Activated CD4-positive, alpha-beta T cell treated with anti-CD3 and anti-CD28 coated beads, Interleukin-2, amount 10 ng/mL, durations not matched to agents 24 days and 14 days (primary cell): ENCODE results near the gene CCL4L2. TPM values are rescaled to one million over a fixed set of nuclear protein-coding genes. Genes with fewer than 3 reads are reported as not detected.
"Not testable (repeated sequence)": the region's sequence is repeated elsewhere in the genome, so short reads cannot be mapped to it uniquely, and the experiment has no call there.

Source experiments
- DNase-seq: peaks from one replicate; pipeline ENCODE4 v3.0.0; 2022
- H3K27ac Mint-ChIP-seq: one replicate; pipeline ENCODE4 v1.8.0; 2022; ENCODE audit warnings: mild to moderate bottlenecking, mixed read lengths
- H3K27me3 Mint-ChIP-seq: one replicate; pipeline ENCODE4 v1.8.0; 2022; ENCODE audit warnings: mixed read lengths
- H3K36me3 Mint-ChIP-seq: one replicate; pipeline ENCODE4 v1.8.0; 2022; ENCODE audit warnings: low read depth, mild to moderate bottlenecking, mixed read lengths
- H3K4me1 Mint-ChIP-seq: one replicate; pipeline ENCODE4 v1.8.0; 2021; ENCODE audit warnings: mixed read lengths
- H3K4me3 Mint-ChIP-seq: one replicate; pipeline ENCODE4 v1.8.0; 2022; ENCODE audit warnings: mild to moderate bottlenecking, moderate library complexity, mixed read lengths
- H3K9me3 Mint-ChIP-seq: one replicate; pipeline ENCODE4 v1.8.0; 2021; ENCODE audit warnings: mixed read lengths
- intact Hi-C: fragments of 100-400 bp; cut with micrococcal nuclease; formaldehyde crosslinking; loops from one replicate; pipeline ENCODE4 v1.15.1; 2023
- total RNA-seq: library from RNA; stranded (reverse); gene quantifications from 2 replicates; pipeline ENCODE4 v1.2.3, GENCODE V29; 2022

CCL4L2 gene
- total RNA-seq, 1 donor from 2014 or later, result 11.9 TPM

DNA sequence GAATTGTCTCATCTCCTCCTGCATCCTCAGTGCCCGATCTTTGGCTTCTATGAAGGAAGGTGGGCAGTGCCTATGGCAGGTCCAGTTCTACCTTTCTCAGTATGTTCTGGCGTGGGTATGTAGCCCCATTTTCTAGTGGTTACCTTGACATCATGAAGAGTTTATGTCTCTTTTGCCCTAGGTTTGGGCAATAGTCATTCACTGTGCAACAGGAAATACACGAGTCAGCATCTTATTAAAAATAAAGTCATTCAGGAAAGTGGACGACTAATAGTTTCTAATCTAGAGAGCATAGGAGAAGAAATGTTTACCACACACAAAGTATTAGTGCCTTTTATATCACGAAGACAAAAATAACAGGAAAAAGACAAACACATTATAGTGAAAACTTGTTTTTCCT lies 20.9 kb upstream of the CCL4L2 start:
- H3K4me3 Mint-ChIP-seq, DNase-seq, H3K36me3 Mint-ChIP-seq, H3K9me3 Mint-ChIP-seq, H3K27ac Mint-ChIP-seq, intact Hi-C loops: not testable (repeated sequence)
- H3K27me3 Mint-ChIP-seq, result peaks cover 27% of the 10 kb centered on the region
- peaks cover 21% of the 10 kb centered on the region for H3K4me1 Mint-ChIP-seq

DNA sequence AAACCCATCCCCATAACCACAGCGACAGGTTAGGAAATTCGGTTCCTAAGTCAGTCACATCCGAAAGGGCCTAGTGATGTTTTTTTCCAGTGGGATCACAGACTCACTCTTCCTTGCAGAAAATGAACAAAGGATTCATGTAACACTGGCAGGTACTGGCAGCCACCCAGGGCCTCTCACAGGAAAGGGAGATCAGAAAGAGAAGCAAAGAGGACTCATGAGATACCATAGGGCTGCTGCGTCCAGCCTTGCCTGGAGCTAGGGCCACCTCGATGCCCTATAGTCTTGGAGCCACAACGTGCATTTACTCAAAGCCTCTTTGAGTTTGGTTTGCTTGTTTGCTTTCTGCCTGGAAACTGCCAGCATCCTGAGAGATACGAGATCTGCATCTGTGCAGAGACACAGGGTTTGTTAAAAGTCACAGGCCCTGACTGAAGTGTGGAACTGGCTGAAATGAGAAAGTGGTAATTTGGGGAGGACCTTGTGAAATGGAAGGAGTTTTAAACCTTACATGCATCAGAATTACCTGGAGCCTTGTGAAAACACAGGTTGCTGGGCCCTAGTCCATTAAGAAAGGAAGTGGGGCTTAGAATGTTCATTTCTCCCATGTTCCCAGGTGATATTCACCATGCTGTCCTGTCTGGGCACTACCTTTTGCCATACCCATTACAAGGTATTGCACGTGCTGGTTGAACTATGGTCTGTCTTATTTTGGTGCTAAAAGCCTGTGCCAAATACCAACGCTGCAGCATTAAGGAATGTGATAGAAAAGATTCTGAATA lies 20.1 kb upstream of the CCL4L2 start:
- H3K36me3 Mint-ChIP-seq, H3K9me3 Mint-ChIP-seq, H3K27ac Mint-ChIP-seq, intact Hi-C loops, H3K4me3 Mint-ChIP-seq, DNase-seq: not testable (repeated sequence)
- H3K27me3 Mint-ChIP-seq, result peaks cover 28% of the 10 kb centered on the region
- peaks cover 21% of the 10 kb centered on the region for H3K4me1 Mint-ChIP-seq

DNA sequence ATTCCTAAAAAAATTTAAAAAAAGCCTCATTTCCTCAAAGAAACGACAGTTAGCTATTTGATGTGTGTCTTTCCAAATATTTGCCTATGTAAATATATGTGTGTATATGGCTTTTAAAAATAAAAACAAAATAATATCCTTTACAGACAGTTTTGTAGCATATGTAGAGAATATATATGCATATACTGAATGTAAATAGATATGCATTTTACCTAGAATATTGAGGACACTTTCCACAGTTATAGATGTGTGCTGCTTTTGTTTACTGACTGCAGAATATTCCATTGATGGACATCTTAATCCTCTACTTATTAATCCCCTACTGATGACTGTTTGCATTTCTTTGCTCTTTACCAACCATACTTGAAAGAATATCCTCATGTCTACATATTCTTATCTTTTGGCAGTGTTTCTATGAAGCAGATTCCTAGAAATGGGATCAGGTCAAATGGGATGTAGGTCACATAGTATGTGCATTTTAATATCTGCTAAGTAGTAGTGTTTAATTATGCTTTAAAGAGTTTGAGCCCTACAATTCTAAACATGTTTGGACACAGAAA lies 17.6 kb upstream of the CCL4L2 start:
- DNase-seq, result no peak
- H3K27me3 Mint-ChIP-seq, result peaks cover 28% of the 10 kb centered on the region
- H3K4me3 Mint-ChIP-seq, result no peak overlapping the region
- H3K4me1 Mint-ChIP-seq, result peaks cover 22% of the 10 kb centered on the region
- H3K36me3 Mint-ChIP-seq, result no peaks in the 10 kb centered on the region
- no peaks in the 10 kb centered on the region for H3K9me3 Mint-ChIP-seq
- no peak overlapping the region for H3K27ac Mint-ChIP-seq
- intact Hi-C loops, result no loop called here

DNA sequence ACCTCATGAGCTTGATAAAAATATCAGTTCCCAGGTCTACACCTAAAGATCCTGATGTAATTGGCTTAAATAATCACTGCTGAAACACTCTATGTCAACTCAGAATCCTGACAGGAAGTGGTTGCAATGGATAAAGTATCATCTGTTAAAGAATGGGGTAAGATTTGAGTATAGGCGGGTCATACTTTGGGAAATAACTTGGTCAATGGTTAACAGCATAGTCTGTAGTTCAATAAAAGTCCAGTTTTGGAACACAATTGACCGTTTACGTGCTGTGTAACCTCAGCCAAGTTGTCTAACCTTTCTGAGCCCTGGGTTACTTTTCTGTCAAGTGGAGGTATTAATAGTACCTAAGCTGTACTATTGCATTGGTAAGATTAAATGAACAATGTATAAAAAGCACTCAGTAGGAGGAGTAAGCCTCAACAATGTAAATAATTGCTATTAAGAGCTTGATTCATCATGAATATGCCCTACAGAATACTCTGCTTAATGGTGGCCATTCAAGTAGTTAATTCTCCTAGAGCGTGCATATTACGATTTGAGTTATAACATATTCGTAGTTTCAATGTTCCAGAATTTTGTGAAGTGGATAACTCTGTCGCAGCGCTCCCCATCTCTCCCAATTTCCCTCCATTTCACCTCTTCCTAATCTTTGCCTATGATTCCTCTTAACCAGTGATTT lies 16.6 kb upstream of the CCL4L2 start:
- H3K4me3 Mint-ChIP-seq, DNase-seq, H3K9me3 Mint-ChIP-seq, H3K36me3 Mint-ChIP-seq, intact Hi-C loops, H3K27ac Mint-ChIP-seq: not testable (repeated sequence)
- peaks cover 24% of the 10 kb centered on the region for H3K4me1 Mint-ChIP-seq
- peaks cover 38% of the 10 kb centered on the region for H3K27me3 Mint-ChIP-seq

DNA sequence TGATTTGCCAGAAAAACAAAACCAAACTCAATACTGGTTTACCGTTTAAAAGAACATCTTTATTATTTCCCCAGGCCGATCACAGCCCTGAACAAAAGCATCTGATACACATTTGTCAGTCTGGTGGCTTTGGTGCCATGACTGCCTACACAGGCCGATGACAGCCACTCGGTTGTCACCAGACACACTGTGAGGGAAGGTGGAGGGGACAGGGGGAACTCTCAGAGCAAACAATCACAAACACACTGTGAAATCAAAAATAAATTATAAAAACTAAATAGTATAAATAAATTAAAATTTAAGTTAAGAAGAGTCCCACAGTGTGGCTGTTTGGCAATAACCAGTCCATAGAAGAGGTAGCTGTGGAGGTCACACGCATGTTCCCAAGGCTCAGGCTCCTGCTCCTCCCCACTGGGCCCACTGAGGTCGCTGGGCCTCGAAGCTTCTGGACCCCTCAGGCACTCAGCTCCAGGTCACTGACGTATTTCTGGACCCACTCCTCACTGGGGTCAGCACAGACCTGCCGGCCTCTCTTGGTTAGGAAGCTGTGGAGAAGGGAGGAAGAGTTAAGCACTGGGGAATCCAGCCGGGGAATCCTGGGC lies 15.9 kb upstream of the CCL4L2 start:
- H3K4me3 Mint-ChIP-seq, H3K9me3 Mint-ChIP-seq, intact Hi-C loops, H3K36me3 Mint-ChIP-seq, H3K27ac Mint-ChIP-seq, DNase-seq: not testable (repeated sequence)
- Mint-ChIP-seq H3K4me1 (peaks cover 24% of the 10 kb centered on the region), H3K27me3 (peaks cover 36% of the 10 kb centered on the region)

GRCh38 chr17:36195434-36196130 lies 15.3 kb upstream of the CCL4L2 start:
- H3K4me1 Mint-ChIP-seq, result peaks cover 23% of the 10 kb centered on the region
- no peaks in the 10 kb centered on the region for H3K36me3 Mint-ChIP-seq
- H3K27ac Mint-ChIP-seq, result no peak overlapping the region
- H3K4me3 Mint-ChIP-seq, result no peak overlapping the region
- no peak for DNase-seq
- H3K9me3 Mint-ChIP-seq, result no peaks in the 10 kb centered on the region
- H3K27me3 Mint-ChIP-seq, result peaks cover 37% of the 10 kb centered on the region
- intact Hi-C loops, result no loop called here

DNA sequence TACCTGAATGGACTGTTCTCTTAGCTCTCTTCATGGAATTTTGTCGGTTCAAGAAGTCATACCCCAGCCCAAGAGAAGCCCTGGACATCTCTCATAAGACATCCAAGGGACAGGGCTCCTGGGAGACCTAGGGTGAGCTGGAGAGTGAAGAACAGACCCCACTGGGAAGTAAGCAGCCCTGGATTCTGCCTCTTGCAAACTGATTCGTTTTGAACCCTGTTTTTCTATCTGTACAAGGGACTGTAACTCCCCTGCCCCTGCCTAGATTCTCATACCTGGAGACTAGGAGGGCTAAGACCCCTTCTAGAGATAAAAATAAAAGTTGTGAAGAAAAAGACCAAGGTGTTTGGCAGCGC lies 14.8 kb upstream of the CCL4L2 start:
- no peak for DNase-seq
- Mint-ChIP-seq H3K27me3 (peaks cover 37% of the 10 kb centered on the region), H3K4me1 (peaks cover 23% of the 10 kb centered on the region), H3K9me3 (no peaks in the 10 kb centered on the region), H3K27ac (no peak overlapping the region), H3K4me3 (no peak overlapping the region), H3K36me3 (no peaks in the 10 kb centered on the region)
- intact Hi-C loops, result no loop called here

- intact Hi-C loops, result no loop called here
- H3K4me3 Mint-ChIP-seq, result no peak overlapping the region
- H3K27me3 Mint-ChIP-seq, result peaks cover 35% of the 10 kb centered on the region
- H3K36me3 Mint-ChIP-seq, result no peaks in the 10 kb centered on the region
- H3K9me3 Mint-ChIP-seq, result no peaks in the 10 kb centered on the region
- H3K27ac Mint-ChIP-seq, result no peak overlapping the region
- DNase-seq, result no peak
- peaks cover 23% of the 10 kb centered on the region for H3K4me1 Mint-ChIP-seq
Measured at GRCh38 chr17:36197387-36197703, 13.5 kb upstream of the CCL4L2 start.

DNA sequence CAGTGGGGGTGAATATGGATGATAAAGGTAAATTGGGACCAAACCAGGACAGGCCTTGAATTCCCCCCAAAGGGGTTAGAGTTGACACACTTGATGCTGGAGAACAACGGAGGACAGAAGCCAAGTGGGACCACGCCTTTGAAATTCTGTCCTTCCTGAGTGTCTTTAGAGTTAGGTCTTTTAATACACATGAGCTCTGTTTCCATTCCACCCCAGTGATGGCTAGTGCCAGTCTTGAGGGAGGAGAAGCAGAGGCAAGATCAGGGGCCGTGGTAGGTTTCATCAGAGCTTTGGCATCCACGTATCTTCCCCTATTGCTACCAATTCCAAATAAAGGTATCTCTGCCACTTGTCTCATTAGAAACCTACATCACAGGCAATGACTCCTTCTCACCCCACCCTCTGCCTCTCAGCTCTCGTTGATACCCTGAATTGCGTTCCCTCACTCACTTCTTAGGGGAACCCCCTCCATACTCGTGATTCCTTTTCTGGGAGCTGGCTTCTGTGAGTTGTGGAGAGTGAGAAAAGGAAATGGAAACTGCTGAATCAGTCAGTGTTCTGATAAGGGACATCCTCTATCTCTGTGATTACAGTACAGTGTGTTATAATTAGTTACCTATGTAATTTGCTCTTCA lies 11.9 kb upstream of the CCL4L2 start:
- Mint-ChIP-seq H3K27me3 (peaks cover 26% of the 10 kb centered on the region), H3K36me3 (no peaks in the 10 kb centered on the region), H3K4me1 (peaks cover 22% of the 10 kb centered on the region), H3K9me3 (no peaks in the 10 kb centered on the region), H3K4me3 (no peak overlapping the region), H3K27ac (peak overlapping the region; percentile 9)
- DNase-seq, result peak; percentile 68
- intact Hi-C loops, result no loop called here

DNA sequence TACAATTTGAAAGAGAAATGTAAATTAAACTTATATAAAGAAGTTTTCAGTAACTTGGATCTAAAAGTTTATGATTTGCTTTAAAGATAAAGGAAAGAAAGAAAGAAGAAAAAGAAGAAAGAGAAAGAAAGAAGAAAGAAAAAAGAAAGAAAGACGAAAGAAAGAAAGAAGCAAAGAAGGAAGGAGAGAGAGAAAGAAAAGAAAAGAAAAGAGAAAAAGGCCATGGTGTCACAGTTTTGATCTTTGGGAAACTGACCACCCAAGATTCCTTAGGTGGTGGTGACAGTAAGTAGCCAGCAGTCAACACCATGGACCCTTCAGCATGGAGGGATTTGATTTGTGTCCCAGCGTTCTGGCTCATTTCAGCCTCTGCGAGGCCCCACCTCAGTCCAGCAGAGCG lies 9.8 kb upstream of the CCL4L2 start:
- DNase-seq, intact Hi-C loops, H3K36me3 Mint-ChIP-seq, H3K27ac Mint-ChIP-seq, H3K9me3 Mint-ChIP-seq, H3K4me3 Mint-ChIP-seq: not testable (repeated sequence)
- peaks cover 25% of the 10 kb centered on the region for H3K4me1 Mint-ChIP-seq
- H3K27me3 Mint-ChIP-seq, result peaks cover 27% of the 10 kb centered on the region

GRCh38 chr17:36201506-36201905 lies 9.4 kb upstream of the CCL4L2 start:
- H3K27me3 Mint-ChIP-seq, result peaks cover 27% of the 10 kb centered on the region
- H3K4me3 Mint-ChIP-seq, H3K9me3 Mint-ChIP-seq, H3K36me3 Mint-ChIP-seq, H3K27ac Mint-ChIP-seq, DNase-seq, intact Hi-C loops: not testable (repeated sequence)
- peaks cover 23% of the 10 kb centered on the region for H3K4me1 Mint-ChIP-seq

DNA sequence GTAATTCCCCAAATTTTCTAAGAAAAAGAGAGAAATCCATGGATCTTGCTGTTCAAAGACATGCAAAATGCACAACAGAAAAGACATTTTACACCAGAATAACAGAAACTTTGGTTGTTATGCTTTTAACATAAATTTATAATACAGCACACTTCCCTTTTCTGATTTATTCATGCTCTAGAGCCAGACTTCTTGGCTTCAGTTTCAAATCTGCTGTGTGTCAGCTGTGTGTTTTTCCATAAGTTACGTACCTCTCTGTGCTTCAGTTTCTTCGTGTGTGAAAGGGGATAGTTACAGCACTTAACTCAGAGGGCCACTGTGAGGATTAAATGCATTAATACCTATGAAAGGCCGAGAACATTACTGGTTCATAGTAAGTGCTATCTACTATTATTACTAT lies 7.5 kb upstream of the CCL4L2 start:
- Mint-ChIP-seq H3K27ac (no peak overlapping the region), H3K9me3 (no peaks in the 10 kb centered on the region), H3K4me3 (no peak overlapping the region), H3K4me1 (peaks cover 20% of the 10 kb centered on the region), H3K36me3 (no peaks in the 10 kb centered on the region), H3K27me3 (peaks cover 29% of the 10 kb centered on the region)
- intact Hi-C loops, result no loop called here
- no peak for DNase-seq

DNA sequence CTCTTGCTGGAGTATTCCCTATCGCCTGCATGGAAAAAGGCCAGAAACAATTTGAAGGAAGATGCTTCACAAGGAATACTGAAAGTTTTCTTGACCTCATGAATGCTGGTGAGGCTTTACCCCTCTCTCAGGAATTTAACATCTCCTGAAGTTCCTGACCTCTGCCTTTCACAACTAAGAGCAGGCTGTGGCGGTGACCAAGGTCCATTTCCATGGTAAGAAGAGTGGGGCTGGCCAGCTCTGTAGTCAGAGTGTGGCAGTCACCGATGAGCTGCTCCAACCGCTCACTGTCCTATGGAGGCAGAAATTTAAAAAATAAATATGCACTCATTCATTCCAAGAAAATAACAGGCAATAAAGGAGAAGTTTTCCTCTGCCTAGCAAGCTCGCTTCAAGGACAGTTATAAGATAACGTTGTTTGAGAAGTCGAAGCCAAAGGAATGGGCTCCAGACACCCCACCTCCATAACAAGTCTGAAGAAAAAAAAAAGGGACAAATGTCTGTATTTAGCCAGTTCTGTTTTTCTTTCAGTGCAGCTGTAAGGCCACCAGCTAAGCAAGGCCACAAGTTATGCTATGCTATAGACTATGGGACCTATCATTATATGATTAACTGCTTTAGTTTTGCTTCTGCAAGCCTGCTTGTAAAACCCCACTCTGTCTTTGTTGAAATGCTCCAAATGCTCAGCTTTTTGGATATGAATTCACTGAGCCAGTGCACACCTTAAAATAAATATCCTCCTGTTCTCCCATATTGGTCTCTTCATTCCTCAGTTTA lies 6.0 kb upstream of the CCL4L2 start:
- Mint-ChIP-seq H3K36me3 (no peaks in the 10 kb centered on the region), H3K27ac (no peak overlapping the region), H3K4me1 (peaks cover 10% of the 10 kb centered on the region), H3K27me3 (peaks cover 25% of the 10 kb centered on the region), H3K4me3 (no peak overlapping the region), H3K9me3 (no peaks in the 10 kb centered on the region)
- intact Hi-C loops, result no loop called here
- DNase-seq, result no peak
